ENCODE results near the gene PSMG4. TPM values are rescaled to one million over a fixed set of nuclear protein-coding genes. Genes with fewer than 3 reads are reported as not detected.

PSMG4 gene
- total and polyA plus RNA-seq, 4 donors = 14.0 to 69.7 (median 20.4) TPM

DNA sequence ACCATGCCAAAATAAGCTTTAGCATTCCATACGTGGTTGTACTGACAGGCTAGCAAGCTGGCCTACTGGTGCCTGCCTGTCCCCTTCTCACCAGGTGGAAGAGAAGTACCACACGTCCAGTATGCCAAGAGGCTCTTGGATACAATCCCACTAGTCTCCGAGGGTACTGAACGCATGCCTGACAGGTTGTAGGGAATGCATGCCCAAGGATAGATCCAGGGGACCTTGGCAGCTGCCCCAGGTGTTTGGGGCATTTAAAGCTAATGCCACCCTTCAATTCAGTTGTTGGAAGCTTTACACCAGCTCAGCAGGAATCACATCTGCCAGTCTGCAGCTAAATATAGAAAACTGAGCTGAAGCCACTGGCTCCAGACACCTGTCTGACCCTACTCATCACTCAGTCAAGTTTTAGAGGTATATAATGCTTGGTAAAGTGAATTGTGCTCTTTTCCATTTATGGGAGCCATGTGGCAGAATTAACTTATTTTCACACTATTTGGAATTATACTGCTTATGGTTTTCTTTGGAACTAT lies 36.2 kb upstream of the PSMG4 start:
- H3K4me3 ChIP-seq = no peak overlapping the region
- WGBS, 2 donors = 76 to 89% methylated on average over 4 of the region's 4 CpGs
- H3K4me1 ChIP-seq (ENCODE audit: control insufficient read depth in 5 of 5, insufficient read depth in 5 of 5, low read length in 5 of 5) = peaks cover 0 to 14% (median 2%) of the 10 kb centered on the region in 5 donors
- peaks cover 0 to 3% (median 0%) of the 10 kb centered on the region in 4 donors for H3K9me3 ChIP-seq (ENCODE audit: control insufficient read depth in 4 of 4, insufficient read depth in 3 of 4, low read length in 3 of 4)
- no peak overlapping the region for H3K27ac ChIP-seq (ENCODE audit: low read depth in 1 of 2, low read length in 1 of 2)
- DNase-seq (no peak), ATAC-seq (ENCODE audit: insufficient read depth, low FRiP score) (no peak)
- H3K9ac ChIP-seq (ENCODE audit: insufficient read depth in 1 of 2, low read length in 2 of 2) = no peak overlapping the region
- peaks cover 5 to 18% (median 10%) of the 10 kb centered on the region in 3 donors for H3K27me3 ChIP-seq (ENCODE audit: control insufficient read depth in 3 of 3, insufficient read depth in 3 of 3, low read length in 2 of 3)
- TF ChIP-seq, protein P1, sequence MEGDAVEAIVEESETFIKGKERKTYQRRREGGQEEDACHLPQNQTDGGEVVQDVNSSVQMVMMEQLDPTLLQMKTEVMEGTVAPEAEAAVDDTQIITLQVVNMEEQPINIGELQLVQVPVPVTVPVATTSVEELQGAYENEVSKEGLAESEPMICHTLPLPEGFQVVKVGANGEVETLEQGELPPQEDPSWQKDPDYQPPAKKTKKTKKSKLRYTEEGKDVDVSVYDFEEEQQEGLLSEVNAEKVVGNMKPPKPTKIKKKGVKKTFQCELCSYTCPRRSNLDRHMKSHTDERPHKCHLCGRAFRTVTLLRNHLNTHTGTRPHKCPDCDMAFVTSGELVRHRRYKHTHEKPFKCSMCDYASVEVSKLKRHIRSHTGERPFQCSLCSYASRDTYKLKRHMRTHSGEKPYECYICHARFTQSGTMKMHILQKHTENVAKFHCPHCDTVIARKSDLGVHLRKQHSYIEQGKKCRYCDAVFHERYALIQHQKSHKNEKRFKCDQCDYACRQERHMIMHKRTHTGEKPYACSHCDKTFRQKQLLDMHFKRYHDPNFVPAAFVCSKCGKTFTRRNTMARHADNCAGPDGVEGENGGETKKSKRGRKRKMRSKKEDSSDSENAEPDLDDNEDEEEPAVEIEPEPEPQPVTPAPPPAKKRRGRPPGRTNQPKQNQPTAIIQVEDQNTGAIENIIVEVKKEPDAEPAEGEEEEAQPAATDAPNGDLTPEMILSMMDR (IDR thresholded peaks at IDR 0.05; ENCODE audit: control extremely low read depth, extremely low read depth) = no peak
- no peaks in the 10 kb centered on the region for H3K36me3 ChIP-seq (ENCODE audit: control insufficient read depth in 4 of 4, insufficient read depth in 4 of 4, low read length in 4 of 4)

DNA sequence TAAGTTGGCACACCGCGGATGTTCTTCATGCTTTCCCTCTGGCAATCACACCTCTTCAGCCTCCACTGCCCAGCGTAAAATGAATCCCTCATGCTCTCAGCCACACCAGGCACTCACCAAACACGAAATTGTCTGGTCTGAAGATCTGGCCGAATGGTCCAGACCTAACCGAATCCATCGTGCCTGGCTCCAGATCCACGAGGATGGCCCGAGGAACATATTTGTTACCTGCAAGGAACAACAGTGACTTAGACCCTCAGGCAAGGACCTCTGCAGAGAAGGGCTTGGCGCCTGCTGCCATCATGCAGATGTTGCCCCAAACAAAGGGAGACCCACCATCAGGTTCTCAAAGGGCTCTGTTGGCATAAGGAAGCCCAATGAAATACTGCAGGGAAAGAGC lies 32.7 kb upstream of the PSMG4 start:
- Histone ChIP-seq H3K4me1 (ENCODE audit: control insufficient read depth in 5 of 5, insufficient read depth in 5 of 5, low read length in 5 of 5) (peaks cover 0 to 44% (median 12%) of the 10 kb centered on the region in 5 donors), H3K9ac (ENCODE audit: insufficient read depth in 1 of 2, low read length in 2 of 2) (no peak overlapping the region), H3K27me3 (ENCODE audit: control insufficient read depth in 3 of 3, insufficient read depth in 3 of 3, low read length in 2 of 3) (peaks cover 4 to 45% (median 37%) of the 10 kb centered on the region in 3 donors), H3K9me3 (ENCODE audit: control insufficient read depth in 4 of 4, insufficient read depth in 3 of 4, low read length in 3 of 4) (peaks cover 0 to 8% (median 0%) of the 10 kb centered on the region in 4 donors), H3K4me3 (no peak overlapping the region), H3K27ac (ENCODE audit: low read depth in 1 of 2, low read length in 1 of 2) (no peak overlapping the region), H3K36me3 (ENCODE audit: control insufficient read depth in 4 of 4, insufficient read depth in 4 of 4, low read length in 4 of 4) (no peaks in the 10 kb centered on the region)
- TF ChIP-seq, protein P1 (IDR thresholded peaks at IDR 0.05; ENCODE audit: control extremely low read depth, extremely low read depth) = no peak
- DNase-seq = no peak
- 92% methylated on average over 10 of the region's 10 CpGs for WGBS, 2 donors
- no peak for ATAC-seq (ENCODE audit: insufficient read depth, low FRiP score)

DNA sequence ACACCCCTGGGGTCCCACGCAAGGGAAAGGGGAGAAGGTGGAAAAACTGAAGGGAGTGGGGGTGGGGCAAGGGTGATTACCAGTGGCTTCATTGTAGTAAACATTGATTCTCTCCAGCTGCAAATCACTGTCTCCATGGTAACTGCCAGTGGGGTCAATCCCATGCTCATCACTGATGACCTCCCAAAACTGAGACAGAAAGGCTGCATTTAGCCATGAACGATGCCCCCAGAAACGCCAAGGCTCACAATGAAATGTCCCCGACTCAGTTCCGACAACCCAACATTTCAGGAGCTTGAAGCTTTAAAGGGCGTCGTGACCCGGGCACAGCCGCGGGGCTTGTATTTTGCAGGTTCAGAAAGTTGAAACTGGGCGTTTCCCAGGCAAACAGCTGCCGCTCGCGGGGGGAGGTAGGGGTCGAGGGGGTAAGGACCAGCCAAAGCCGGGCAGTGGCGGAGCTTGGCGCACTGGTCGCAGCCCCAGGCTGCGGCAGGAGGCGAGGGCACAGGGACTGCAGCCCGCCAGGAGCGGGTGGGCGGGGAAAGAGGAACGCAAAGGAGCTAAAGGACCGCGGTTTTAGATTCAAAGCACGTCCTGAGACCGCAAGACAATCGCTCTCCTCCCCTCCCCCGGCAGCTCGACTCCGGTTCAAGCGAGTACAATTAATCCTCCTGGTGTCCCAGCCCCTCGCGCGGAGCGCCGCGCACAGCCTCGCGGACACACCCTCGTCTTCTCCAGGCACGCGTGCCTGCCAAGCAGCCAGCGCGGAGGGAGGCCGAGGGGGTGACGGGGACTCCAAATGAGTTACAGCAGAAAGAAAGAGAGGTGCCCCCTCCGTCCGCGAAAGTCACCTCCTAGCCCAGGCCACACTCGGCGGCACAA lies 32.0 kb upstream of the PSMG4 start:
- Histone ChIP-seq H3K36me3 (ENCODE audit: control insufficient read depth in 4 of 4, insufficient read depth in 4 of 4, low read length in 4 of 4) (no peaks in the 10 kb centered on the region), H3K9ac (ENCODE audit: insufficient read depth in 1 of 2, low read length in 2 of 2) (no peak overlapping the region), H3K27me3 (ENCODE audit: control insufficient read depth in 3 of 3, insufficient read depth in 3 of 3, low read length in 2 of 3) (peaks cover 4 to 45% (median 37%) of the 10 kb centered on the region in 3 donors), H3K9me3 (ENCODE audit: control insufficient read depth in 4 of 4, insufficient read depth in 3 of 4, low read length in 3 of 4) (peaks cover 0 to 6% (median 0%) of the 10 kb centered on the region in 4 donors), H3K27ac (ENCODE audit: low read depth in 1 of 2, low read length in 1 of 2) (no peak overlapping the region), H3K4me3 (no peak overlapping the region), H3K4me1 (ENCODE audit: control insufficient read depth in 5 of 5, insufficient read depth in 5 of 5, low read length in 5 of 5) (peaks cover 0 to 46% (median 12%) of the 10 kb centered on the region in 5 donors)
- TF ChIP-seq, protein P1 (IDR thresholded peaks at IDR 0.05; ENCODE audit: control extremely low read depth, extremely low read depth) = no peak
- peak; percentile 53 to 65 (median 60) for DNase-seq
- 4% methylated on average over 45 to 54 of the region's 54 CpGs for WGBS, 2 donors
- ATAC-seq (ENCODE audit: insufficient read depth, low FRiP score) = no peak

All from lung (tissue), 12 donors.